22Rv1 (cell line): Measurements from ENCODE around the gene MEF2D.

Experiments used
- CTCF ChIP-seq: fragments of 450-650 bp; IDR thresholded peaks from 2 replicates; pipeline ENCODE4 v1.5.1; 2017; ENCODE audit warnings: mild to moderate bottlenecking
- ZFX ChIP-seq: fragments of 450-650 bp; IDR thresholded peaks from 2 replicates; pipeline ENCODE4 v1.6.1; 2017; ENCODE audit warnings: antibody characterized with exemption, borderline replicate concordance

GRCh38 chr1:156438278-156438987 is 62.1 kb downstream of the MEF2D start:
- TF ChIP-seq CTCF (no peak), ZFX (no peak)
